ENCODE data around the gene FRMD3.

Gene FRMD3

DNA sequence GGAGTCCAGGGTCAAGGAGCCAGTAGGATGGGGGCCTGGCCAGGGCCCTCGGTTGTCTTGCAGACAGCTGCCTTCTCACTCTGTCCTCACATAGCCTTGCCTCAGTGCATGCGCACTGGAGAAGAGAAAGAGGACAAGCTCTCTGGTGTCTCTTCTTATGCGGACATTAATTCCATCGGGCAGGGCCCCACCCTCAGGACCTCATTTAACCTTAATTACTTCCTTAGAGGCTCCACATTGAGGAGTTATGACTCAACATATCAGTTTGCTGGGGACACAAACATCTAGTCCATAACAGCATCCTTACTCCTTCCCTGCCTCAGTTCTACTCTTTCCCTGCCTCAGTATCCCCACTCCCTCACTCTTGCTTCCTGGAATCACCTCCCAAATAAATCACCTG, 78.4 kb downstream of the FRMD3 start:
- no peak for DNase-seq (ENCODE audit: low read depth)
- TF ChIP-seq, protein P1, sequence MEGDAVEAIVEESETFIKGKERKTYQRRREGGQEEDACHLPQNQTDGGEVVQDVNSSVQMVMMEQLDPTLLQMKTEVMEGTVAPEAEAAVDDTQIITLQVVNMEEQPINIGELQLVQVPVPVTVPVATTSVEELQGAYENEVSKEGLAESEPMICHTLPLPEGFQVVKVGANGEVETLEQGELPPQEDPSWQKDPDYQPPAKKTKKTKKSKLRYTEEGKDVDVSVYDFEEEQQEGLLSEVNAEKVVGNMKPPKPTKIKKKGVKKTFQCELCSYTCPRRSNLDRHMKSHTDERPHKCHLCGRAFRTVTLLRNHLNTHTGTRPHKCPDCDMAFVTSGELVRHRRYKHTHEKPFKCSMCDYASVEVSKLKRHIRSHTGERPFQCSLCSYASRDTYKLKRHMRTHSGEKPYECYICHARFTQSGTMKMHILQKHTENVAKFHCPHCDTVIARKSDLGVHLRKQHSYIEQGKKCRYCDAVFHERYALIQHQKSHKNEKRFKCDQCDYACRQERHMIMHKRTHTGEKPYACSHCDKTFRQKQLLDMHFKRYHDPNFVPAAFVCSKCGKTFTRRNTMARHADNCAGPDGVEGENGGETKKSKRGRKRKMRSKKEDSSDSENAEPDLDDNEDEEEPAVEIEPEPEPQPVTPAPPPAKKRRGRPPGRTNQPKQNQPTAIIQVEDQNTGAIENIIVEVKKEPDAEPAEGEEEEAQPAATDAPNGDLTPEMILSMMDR (IDR thresholded peaks at IDR 0.05; ENCODE audit: low read depth, low read length, missing control alignments) = no peak
- no peak overlapping the region for H3K4me3 ChIP-seq (ENCODE audit: low read depth, low read length)

DNA sequence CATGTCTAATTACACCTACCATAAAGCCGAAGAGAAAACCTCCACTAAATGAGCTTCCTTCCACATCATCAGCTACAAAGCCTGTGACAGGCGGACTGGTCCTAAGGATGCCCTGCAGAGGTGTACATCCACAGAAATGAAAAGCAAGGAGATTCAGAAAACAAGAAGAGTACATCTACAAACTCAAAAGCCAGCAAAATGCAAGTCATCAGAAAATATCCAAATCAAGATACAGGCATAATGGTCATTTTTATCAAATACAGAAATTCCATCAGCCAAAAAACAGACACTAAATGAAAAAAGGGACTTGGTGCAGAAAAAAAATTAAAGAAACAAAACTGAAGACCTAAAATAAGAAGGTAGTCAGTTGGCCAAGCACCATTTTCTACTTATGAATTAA, 79.7 kb downstream of the FRMD3 start:
- no peak for DNase-seq (ENCODE audit: low read depth)
- no peak overlapping the region for H3K4me3 ChIP-seq (ENCODE audit: low read depth, low read length)
- TF ChIP-seq, protein P1 (IDR thresholded peaks at IDR 0.05; ENCODE audit: low read depth, low read length, missing control alignments) = no peak

DNA sequence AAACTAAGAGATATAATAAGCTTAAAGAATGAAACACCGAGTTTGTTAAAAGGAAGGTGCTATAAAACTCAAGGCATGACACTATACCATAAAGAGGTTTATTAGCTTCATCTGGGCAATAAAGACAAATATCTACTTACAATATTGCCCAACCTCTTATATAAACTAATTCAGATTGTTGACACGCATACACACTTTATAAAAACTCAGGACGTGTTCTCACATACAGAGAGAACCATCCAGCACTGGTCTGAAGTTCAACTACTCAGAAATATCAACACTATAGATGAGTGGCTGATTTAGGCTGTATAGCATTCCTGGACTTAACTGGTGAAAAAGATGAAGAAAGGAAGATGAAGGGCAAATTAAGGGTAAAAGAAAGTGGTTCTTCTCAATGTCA, 81.2 kb downstream of the FRMD3 start:
- TF ChIP-seq, protein P1 (IDR thresholded peaks at IDR 0.05; ENCODE audit: low read depth, low read length, missing control alignments) = no peak
- DNase-seq (ENCODE audit: low read depth) = no peak
- H3K4me3 ChIP-seq (ENCODE audit: low read depth, low read length) = no peak overlapping the region

DNA sequence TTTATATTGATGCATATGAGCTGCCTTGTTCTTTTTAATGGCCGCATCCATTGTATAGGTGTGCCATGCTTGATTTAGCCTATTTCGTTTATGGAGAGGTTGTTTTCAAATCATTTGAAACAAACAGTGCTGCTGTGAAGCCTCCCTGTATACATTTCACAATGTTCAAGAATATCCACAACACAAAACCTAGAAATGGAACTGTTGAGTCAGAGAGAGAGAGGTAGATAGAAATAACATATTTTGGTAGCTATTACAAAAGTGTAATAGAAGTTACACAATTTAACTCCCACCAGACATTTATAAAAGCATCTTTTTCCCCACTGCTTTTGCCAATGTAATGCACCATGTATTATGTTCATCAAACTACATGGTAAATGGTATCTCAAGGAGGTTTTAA, 82.0 kb downstream of the FRMD3 start:
- no peak overlapping the region for H3K4me3 ChIP-seq (ENCODE audit: low read depth, low read length)
- DNase-seq (ENCODE audit: low read depth) = no peak

DNA sequence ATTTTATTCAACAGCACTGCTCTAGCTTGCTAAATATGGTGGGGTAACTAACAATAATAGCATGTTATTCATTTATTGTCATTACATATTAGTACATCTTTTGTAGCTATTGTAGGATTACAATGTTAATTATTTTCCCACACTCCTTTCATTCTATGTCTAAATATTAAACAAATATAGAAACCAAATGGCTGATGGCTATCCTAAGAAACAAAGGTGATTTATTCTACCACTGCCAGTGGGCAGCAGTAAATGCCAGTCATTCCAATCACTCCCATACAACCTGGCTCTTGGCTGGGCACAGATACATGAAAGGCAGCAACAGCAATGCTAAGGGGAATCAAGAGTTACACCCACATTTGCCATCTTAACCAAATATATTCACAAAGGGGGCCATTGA, 84.1 kb downstream of the FRMD3 start:
- no peak for DNase-seq (ENCODE audit: low read depth)
- no peak overlapping the region for H3K4me3 ChIP-seq (ENCODE audit: low read depth, low read length)
- TF ChIP-seq, protein P1 (IDR thresholded peaks at IDR 0.05; ENCODE audit: low read depth, low read length, missing control alignments) = no peak

More for the DNA sequence above, 82.0 kb downstream of the FRMD3 start:
- TF ChIP-seq, protein P1 (IDR thresholded peaks at IDR 0.05; ENCODE audit: low read depth, low read length, missing control alignments) = no peak

DNA sequence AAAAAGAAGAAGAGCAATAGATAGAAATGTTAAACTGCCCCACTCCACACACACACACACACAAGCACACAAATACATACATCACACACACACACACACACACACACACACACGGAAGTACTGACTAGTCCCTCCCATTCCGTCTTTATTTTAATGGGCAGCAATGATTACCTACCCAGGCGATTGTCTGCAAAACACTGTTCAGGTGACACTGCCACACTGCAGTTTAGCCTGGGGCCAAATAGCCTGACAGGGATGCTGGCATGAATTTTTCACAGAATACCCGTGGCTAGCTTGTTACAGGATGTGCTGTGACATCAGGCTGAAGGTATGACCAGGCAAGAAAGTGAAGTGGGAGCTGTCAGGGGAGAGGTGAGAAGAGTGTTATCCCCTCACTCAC, 86.9 kb downstream of the FRMD3 start:
- TF ChIP-seq, protein P1 (IDR thresholded peaks at IDR 0.05; ENCODE audit: low read depth, low read length, missing control alignments) = no peak
- H3K4me3 ChIP-seq (ENCODE audit: low read depth, low read length) = no peak overlapping the region
- no peak for DNase-seq (ENCODE audit: low read depth)

DNA sequence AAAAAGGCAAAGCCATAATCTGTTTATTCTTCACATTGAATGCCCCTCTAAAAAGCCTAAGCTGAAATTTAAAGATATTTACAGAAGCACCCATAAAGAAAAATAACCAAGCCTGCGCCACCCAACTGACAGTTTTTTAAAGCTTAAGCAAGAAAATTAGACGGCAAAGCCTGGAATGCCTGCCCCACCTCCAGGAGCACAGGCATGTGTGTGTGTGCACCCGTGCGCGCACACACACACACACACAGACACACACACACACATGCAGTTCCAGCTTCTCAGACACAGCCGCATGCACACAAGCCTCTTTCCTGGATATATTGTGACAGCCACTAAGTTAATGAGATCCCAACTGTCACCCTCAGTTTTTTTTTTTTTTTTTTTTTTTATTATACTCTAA, 88.2 kb downstream of the FRMD3 start:
- TF ChIP-seq, protein P1 (IDR thresholded peaks at IDR 0.05; ENCODE audit: low read depth, low read length, missing control alignments) = no peak
- H3K4me3 ChIP-seq (ENCODE audit: low read depth, low read length) = no peak overlapping the region
- no peak for DNase-seq (ENCODE audit: low read depth)

All from GM12864 (cell line).